HepG2 (cell line): ENCODE data around the gene SIGLEC10. TPM values are rescaled to one million over a fixed set of nuclear protein-coding genes. Genes with fewer than 3 reads are reported as not detected.

ENCODE experiments used
- BORCS8-MEF2B ChIP-seq: sonication (generic); formaldehyde crosslinking; IDR thresholded peaks from 2 replicates; pipeline ENCODE4 v1.8.0; 2022; ENCODE audit warnings: mild to moderate bottlenecking, missing genetic modification reagents
- REST ChIP-seq, 2 experiments: IDR thresholded peaks; 2 replicates each; pipeline ENCODE4 v1.6.1; 2011 to 2012; ENCODE audit warnings: low read length in 2 of 2, borderline replicate concordance in 1 of 2, low read depth in 1 of 2, mild to moderate bottlenecking in 1 of 2, moderate library complexity in 1 of 2
- REXO4 ChIP-seq: sonication (generic); formaldehyde crosslinking; IDR thresholded peaks from 2 replicates; pipeline ENCODE4 v1.8.0; 2022; ENCODE audit warnings: missing genetic modification reagents, mild to moderate bottlenecking, borderline replicate concordance
- SIN3B ChIP-seq: fragments of 150-350 bp; IDR thresholded peaks from 2 replicates; pipeline ENCODE4 v1.6.1; 2014; ENCODE audit warnings: low read length
- SOX5 ChIP-seq: IDR thresholded peaks from 2 replicates; pipeline ENCODE4 v1.6.1; 2016; ENCODE audit warnings: borderline replicate concordance
- ZFY ChIP-seq: sonication (generic); formaldehyde crosslinking; IDR thresholded peaks from 2 replicates; pipeline ENCODE4 v1.4.0; 2020; ENCODE audit warnings: missing genetic modification reagents
- ZNF430 ChIP-seq: sonication (generic); formaldehyde crosslinking; IDR thresholded peaks from 2 replicates; pipeline ENCODE4 v1.9.0; 2021; ENCODE audit warnings: mild to moderate bottlenecking, missing genetic modification reagents
- polyA plus RNA-seq, 8 experiments: library from polyadenylated mRNA; depleted of rRNA in 3 of 8; stranded (reverse) in 7 of 8; unstranded in 1 of 8; fragments of >200 nt; fragmentation: Illumina TruSeq in 4 of 8; extraction: Trizol in 4 of 8; gene quantifications; 2 replicates each; pipeline versions ENCODE4 v1.2.1 to v1.2.3, GENCODE V29; 2011 to 2016; ENCODE audit warnings: low read depth in 4 of 8, missing spikeins in 1 of 8, mixed read lengths in 1 of 8; ENCODE audit not compliant: insufficient read depth in 1 of 8
- total RNA-seq, 5 experiments: library from RNA; depleted of rRNA; stranded (reverse); fragments of >200 nt; fragmentation: Illumina TruSeq; extraction: Trizol; gene quantifications; 2 replicates each; pipeline ENCODE4 v1.2.3, GENCODE V29; 2016; ENCODE audit warnings: low read depth in 1 of 5
- TF ChIP-seq, protein P1 (sequence below): sonication (generic); formaldehyde crosslinking; conservative IDR thresholded peaks from 2 replicates; pipeline ENCODE4 v1.8.0; 2022; ENCODE audit warnings: low read depth, missing genetic modification reagents
- TF ChIP-seq, protein P2 (sequence below): fragments of 450-650 bp; IDR thresholded peaks from 2 replicates; pipeline ENCODE4 v1.6.1; 2017; ENCODE audit warnings: mild to moderate bottlenecking
- TF ChIP-seq, protein P3 (sequence below): sonication (generic); formaldehyde crosslinking; IDR thresholded peaks from 2 replicates; pipeline ENCODE4 v1.4.0; 2020; ENCODE audit warnings: missing genetic modification reagents, borderline replicate concordance
- TF ChIP-seq, protein P4 (sequence below): sonication (generic); formaldehyde crosslinking; IDR thresholded peaks from 2 replicates; pipeline ENCODE4; 2020; ENCODE audit warnings: missing genetic modification reagents, mild to moderate bottlenecking, borderline replicate concordance
- TF ChIP-seq, protein P5 (sequence below): IDR thresholded peaks from 2 replicates; pipeline ENCODE4 v1.6.1; 2016

The SIGLEC10 gene
- total and polyA plus RNA-seq, 2 of the 13 experiments (the other 11 are each of a cell fraction or from before 2014, with no cell fraction given): not detected

GRCh38 chr19:51394050-51394836 lies 23.2 kb downstream of the SIGLEC10 start (continued):
- TF ChIP-seq, protein P1, sequence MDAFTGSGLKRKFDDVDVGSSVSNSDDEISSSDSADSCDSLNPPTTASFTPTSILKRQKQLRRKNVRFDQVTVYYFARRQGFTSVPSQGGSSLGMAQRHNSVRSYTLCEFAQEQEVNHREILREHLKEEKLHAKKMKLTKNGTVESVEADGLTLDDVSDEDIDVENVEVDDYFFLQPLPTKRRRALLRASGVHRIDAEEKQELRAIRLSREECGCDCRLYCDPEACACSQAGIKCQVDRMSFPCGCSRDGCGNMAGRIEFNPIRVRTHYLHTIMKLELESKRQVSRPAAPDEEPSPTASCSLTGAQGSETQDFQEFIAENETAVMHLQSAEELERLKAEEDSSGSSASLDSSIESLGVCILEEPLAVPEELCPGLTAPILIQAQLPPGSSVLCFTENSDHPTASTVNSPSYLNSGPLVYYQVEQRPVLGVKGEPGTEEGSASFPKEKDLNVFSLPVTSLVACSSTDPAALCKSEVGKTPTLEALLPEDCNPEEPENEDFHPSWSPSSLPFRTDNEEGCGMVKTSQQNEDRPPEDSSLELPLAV: peak; percentile 81; the same call in 1 of the 2 replicates
- TF ChIP-seq, protein P2, sequence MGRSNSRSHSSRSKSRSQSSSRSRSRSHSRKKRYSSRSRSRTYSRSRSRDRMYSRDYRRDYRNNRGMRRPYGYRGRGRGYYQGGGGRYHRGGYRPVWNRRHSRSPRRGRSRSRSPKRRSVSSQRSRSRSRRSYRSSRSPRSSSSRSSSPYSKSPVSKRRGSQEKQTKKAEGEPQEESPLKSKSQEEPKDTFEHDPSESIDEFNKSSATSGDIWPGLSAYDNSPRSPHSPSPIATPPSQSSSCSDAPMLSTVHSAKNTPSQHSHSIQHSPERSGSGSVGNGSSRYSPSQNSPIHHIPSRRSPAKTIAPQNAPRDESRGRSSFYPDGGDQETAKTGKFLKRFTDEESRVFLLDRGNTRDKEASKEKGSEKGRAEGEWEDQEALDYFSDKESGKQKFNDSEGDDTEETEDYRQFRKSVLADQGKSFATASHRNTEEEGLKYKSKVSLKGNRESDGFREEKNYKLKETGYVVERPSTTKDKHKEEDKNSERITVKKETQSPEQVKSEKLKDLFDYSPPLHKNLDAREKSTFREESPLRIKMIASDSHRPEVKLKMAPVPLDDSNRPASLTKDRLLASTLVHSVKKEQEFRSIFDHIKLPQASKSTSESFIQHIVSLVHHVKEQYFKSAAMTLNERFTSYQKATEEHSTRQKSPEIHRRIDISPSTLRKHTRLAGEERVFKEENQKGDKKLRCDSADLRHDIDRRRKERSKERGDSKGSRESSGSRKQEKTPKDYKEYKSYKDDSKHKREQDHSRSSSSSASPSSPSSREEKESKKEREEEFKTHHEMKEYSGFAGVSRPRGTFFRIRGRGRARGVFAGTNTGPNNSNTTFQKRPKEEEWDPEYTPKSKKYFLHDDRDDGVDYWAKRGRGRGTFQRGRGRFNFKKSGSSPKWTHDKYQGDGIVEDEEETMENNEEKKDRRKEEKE: no peak
- TF ChIP-seq BORCS8-MEF2B (CRISPR knock-in tag) (peak; percentile 99), REST (IDR thresholded peaks at IDR 0.05; ENCODE audit: borderline replicate concordance in 1 of 2, low read depth in 1 of 2, low read length in 2 of 2) (0 out of 4 replicates have a peak, but pooled peaks of 1 of the 2 experiments have one; percentile 10), REXO4 (0 out of 2 replicates have a peak, but pooled peaks have one; percentile 75), SIN3B (peak; percentile 94), ZNF430 (CRISPR knock-in tag) (0 out of 2 replicates have a peak, but pooled peaks have one; percentile 48), SOX5 (CRISPR knock-in tag) (no peak), ZFY (CRISPR knock-in tag) (peak; percentile 49; the same call in 1 of the 2 replicates)
- TF ChIP-seq, protein P3, sequence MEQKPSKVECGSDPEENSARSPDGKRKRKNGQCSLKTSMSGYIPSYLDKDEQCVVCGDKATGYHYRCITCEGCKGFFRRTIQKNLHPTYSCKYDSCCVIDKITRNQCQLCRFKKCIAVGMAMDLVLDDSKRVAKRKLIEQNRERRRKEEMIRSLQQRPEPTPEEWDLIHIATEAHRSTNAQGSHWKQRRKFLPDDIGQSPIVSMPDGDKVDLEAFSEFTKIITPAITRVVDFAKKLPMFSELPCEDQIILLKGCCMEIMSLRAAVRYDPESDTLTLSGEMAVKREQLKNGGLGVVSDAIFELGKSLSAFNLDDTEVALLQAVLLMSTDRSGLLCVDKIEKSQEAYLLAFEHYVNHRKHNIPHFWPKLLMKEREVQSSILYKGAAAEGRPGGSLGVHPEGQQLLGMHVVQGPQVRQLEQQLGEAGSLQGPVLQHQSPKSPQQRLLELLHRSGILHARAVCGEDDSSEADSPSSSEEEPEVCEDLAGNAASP (CRISPR knock-in tag): peak; percentile 7; the same call in 1 of the 2 replicates
- TF ChIP-seq, protein P4, sequence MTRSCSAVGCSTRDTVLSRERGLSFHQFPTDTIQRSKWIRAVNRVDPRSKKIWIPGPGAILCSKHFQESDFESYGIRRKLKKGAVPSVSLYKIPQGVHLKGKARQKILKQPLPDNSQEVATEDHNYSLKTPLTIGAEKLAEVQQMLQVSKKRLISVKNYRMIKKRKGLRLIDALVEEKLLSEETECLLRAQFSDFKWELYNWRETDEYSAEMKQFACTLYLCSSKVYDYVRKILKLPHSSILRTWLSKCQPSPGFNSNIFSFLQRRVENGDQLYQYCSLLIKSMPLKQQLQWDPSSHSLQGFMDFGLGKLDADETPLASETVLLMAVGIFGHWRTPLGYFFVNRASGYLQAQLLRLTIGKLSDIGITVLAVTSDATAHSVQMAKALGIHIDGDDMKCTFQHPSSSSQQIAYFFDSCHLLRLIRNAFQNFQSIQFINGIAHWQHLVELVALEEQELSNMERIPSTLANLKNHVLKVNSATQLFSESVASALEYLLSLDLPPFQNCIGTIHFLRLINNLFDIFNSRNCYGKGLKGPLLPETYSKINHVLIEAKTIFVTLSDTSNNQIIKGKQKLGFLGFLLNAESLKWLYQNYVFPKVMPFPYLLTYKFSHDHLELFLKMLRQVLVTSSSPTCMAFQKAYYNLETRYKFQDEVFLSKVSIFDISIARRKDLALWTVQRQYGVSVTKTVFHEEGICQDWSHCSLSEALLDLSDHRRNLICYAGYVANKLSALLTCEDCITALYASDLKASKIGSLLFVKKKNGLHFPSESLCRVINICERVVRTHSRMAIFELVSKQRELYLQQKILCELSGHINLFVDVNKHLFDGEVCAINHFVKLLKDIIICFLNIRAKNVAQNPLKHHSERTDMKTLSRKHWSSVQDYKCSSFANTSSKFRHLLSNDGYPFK (CRISPR knock-in tag): peak; percentile 61; the same call in 1 of the 2 replicates
- TF ChIP-seq, protein P5, sequence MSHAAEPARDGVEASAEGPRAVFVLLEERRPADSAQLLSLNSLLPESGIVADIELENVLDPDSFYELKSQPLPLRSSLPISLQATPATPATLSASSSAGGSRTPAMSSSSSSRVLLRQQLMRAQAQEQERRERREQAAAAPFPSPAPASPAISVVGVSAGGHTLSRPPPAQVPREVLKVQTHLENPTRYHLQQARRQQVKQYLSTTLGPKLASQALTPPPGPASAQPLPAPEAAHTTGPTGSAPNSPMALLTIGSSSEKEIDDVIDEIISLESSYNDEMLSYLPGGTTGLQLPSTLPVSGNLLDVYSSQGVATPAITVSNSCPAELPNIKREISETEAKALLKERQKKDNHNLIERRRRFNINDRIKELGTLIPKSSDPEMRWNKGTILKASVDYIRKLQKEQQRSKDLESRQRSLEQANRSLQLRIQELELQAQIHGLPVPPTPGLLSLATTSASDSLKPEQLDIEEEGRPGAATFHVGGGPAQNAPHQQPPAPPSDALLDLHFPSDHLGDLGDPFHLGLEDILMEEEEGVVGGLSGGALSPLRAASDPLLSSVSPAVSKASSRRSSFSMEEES: peak; percentile 24; the same call in 1 of the 2 replicates
